Calu3 (cell line): ENCODE results near the gene USP15. TPM values are rescaled to one million over a fixed set of nuclear protein-coding genes. Genes with fewer than 3 reads are reported as not detected.

ENCODE experiments used
- BruUV-seq: library from RNA; stranded (reverse); fragments of 400-500 nt; replicated peaks from 2 replicates; lab custom pipeline; 2021; lab: Mats Ljungman, UMichigan
- CTCF ChIA-PET: fragments of 300-600 bp; sonication (Branson Sonifier 250); formaldehyde crosslinking; loops from one replicate; lab custom pipeline; 2022; ENCODE audit warnings: antibody characterized with exemption; lab: Charles Lee
- DNase-seq: peaks from one replicate; pipeline ENCODE4 v3.0.0; 2022
- H3K27ac Mint-ChIP-seq: one replicate; pipeline ENCODE4 v1.8.0; 2022; ENCODE audit warnings: mixed read lengths; ENCODE audit not compliant: unreplicated experiment
- H3K27me3 Mint-ChIP-seq: one replicate; pipeline ENCODE4 v1.8.0; 2022; ENCODE audit warnings: mixed read lengths; ENCODE audit not compliant: unreplicated experiment
- H3K36me3 Mint-ChIP-seq: one replicate; pipeline ENCODE4 v1.8.0; 2022; ENCODE audit warnings: mild to moderate bottlenecking, moderate library complexity, mixed read lengths; ENCODE audit not compliant: insufficient read depth, unreplicated experiment
- H3K4me1 Mint-ChIP-seq: one replicate; pipeline ENCODE4 v1.8.0; 2022; ENCODE audit warnings: mild to moderate bottlenecking, low read depth, mixed read lengths; ENCODE audit not compliant: unreplicated experiment
- H3K4me3 Mint-ChIP-seq: one replicate; pipeline ENCODE4 v1.8.0; 2022; ENCODE audit warnings: mild to moderate bottlenecking, low read depth, moderate library complexity, mixed read lengths; ENCODE audit not compliant: unreplicated experiment
- H3K9me3 Mint-ChIP-seq: one replicate; pipeline ENCODE4 v1.8.0; 2022; ENCODE audit warnings: low read depth, mixed read lengths; ENCODE audit not compliant: unreplicated experiment
- intact Hi-C: fragments of 100-400 bp; cut with micrococcal nuclease; formaldehyde crosslinking; loops from one replicate; pipeline ENCODE4 v1.10.0; 2022; ENCODE audit not compliant: unreplicated experiment
- total RNA-seq: library from RNA; stranded (reverse); gene quantifications from 2 replicates; pipeline ENCODE4 v1.2.3, GENCODE V29; 2022
- TF ChIP-seq, protein P1 (sequence below): fragments of 200-600 bp; IDR thresholded peaks from one replicate; pipeline ENCODE4 v1.8.0; 2022; ENCODE audit warnings: antibody characterized with exemption; ENCODE audit not compliant: unreplicated experiment

USP15 gene
- total RNA-seq, 1 experiment from 2014 or later = 66.1 TPM

GRCh38 chr12:62379026-62379722 is 119.0 kb downstream of the USP15 start:
- H3K4me1 Mint-ChIP-seq = no peaks in the 10 kb centered on the region

DNA sequence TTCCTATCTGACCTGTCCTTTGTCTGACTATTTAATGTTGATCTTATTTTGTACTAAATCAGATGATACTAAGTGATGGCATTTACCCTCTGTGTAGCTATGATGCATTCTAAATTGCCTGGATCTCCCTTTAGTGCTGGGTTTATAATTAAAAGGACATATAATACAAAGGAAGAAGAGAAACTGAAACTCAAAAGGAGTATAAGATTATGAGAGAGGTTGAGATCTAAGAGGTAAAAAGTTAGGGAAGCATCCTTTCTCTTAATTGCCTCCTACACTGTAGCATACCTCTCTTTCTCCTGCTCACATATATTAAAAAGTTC is 119.5 kb downstream of the USP15 start:
- Mint-ChIP-seq H3K4me1 (no peaks in the 10 kb centered on the region), H3K9me3 (no peaks in the 10 kb centered on the region), H3K27ac (no peak overlapping the region), H3K36me3 (no peaks in the 10 kb centered on the region), H3K27me3 (no peaks in the 10 kb centered on the region), H3K4me3 (no peak overlapping the region)
- intact Hi-C loops = no loop called here
- BruUV-seq = no TSS peak
- DNase-seq = no peak
- CTCF ChIA-PET = interaction anchor here (0.8 kb wide), 1 partner anchor 122 kb away, joined by 3 read pairs; no protein-coding TSS in a partner anchor
- TF ChIP-seq, protein P1, sequence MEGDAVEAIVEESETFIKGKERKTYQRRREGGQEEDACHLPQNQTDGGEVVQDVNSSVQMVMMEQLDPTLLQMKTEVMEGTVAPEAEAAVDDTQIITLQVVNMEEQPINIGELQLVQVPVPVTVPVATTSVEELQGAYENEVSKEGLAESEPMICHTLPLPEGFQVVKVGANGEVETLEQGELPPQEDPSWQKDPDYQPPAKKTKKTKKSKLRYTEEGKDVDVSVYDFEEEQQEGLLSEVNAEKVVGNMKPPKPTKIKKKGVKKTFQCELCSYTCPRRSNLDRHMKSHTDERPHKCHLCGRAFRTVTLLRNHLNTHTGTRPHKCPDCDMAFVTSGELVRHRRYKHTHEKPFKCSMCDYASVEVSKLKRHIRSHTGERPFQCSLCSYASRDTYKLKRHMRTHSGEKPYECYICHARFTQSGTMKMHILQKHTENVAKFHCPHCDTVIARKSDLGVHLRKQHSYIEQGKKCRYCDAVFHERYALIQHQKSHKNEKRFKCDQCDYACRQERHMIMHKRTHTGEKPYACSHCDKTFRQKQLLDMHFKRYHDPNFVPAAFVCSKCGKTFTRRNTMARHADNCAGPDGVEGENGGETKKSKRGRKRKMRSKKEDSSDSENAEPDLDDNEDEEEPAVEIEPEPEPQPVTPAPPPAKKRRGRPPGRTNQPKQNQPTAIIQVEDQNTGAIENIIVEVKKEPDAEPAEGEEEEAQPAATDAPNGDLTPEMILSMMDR = no peak

More at GRCh38 chr12:62379026-62379722, 119.0 kb downstream of the USP15 start:
- no peak overlapping the region for H3K27ac Mint-ChIP-seq
- H3K4me3 Mint-ChIP-seq = no peak overlapping the region
- DNase-seq = no peak
- no peaks in the 10 kb centered on the region for H3K9me3 Mint-ChIP-seq
- no TSS peak for BruUV-seq
- CTCF ChIA-PET = no interaction called here
- TF ChIP-seq, protein P1 = no peak
- no peaks in the 10 kb centered on the region for H3K36me3 Mint-ChIP-seq
- no peaks in the 10 kb centered on the region for H3K27me3 Mint-ChIP-seq
- intact Hi-C loops = no loop called here

DNA sequence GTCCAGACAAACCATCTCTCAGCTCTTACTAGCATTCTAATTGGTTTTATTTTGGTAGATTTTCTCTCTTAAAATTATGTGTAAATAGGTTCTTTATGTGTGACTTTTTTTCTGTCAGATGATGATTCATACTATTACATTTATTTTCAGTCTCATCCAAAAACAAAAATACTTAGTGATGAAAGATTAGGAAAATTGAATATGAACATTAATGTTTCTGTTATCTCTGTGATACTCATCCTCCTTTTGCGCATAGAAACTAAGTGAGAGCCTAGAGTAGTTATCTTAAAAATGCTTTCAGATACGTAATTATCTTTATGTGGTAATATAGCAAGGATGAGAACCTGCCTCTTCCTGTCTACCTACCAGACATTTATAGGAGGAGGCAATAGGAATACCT is 122.3 kb downstream of the USP15 start:
- no peaks in the 10 kb centered on the region for H3K4me1 Mint-ChIP-seq
- intact Hi-C loops = no loop called here
- CTCF ChIA-PET = no interaction called here
- no peak for DNase-seq
- H3K9me3 Mint-ChIP-seq = no peaks in the 10 kb centered on the region
- H3K27ac Mint-ChIP-seq = no peak overlapping the region
- H3K36me3 Mint-ChIP-seq = no peaks in the 10 kb centered on the region
- TF ChIP-seq, protein P1 = no peak
- BruUV-seq = no TSS peak
- H3K4me3 Mint-ChIP-seq = no peak overlapping the region
- H3K27me3 Mint-ChIP-seq = no peaks in the 10 kb centered on the region

- intact Hi-C loops = no loop called here
- no peaks in the 10 kb centered on the region for H3K27me3 Mint-ChIP-seq
- TF ChIP-seq, protein P1 = no peak
- no TSS peak for BruUV-seq
- no peak overlapping the region for H3K27ac Mint-ChIP-seq
- no peaks in the 10 kb centered on the region for H3K4me1 Mint-ChIP-seq
- H3K36me3 Mint-ChIP-seq = peaks cover 21% of the 10 kb centered on the region
- CTCF ChIA-PET = no interaction called here
- no peaks in the 10 kb centered on the region for H3K9me3 Mint-ChIP-seq
- no peak for DNase-seq
- no peak overlapping the region for H3K4me3 Mint-ChIP-seq
Measured at GRCh38 chr12:62396750-62397149, 136.5 kb downstream of the USP15 start.
